GM23338 (cell line): Measurements from ENCODE around the gene PLA2R1.

ENCODE experiments used
- JUNB ChIP-seq: IDR thresholded peaks from one replicate; pipeline ENCODE4 v1.6.1; 2016; ENCODE audit warnings: antibody characterized with exemption; ENCODE audit not compliant: unreplicated experiment
- POLR2AphosphoS5 ChIP-seq: IDR thresholded peaks from 2 replicates; pipeline ENCODE4 v1.6.1; 2016; ENCODE audit warnings: antibody characterized with exemption, low read depth
- TF ChIP-seq, protein P1 (sequence below), 2 experiments: fragments of 200-600 bp in 1 of 2; sonication (generic) in 1 of 2; conservative IDR thresholded peaks; 2 replicates each; pipeline versions ENCODE4 v1.5.1 to v1.6.1; 2016 to 2017; ENCODE audit warnings: antibody characterized with exemption in 2 of 2, low read depth in 2 of 2, mild to moderate bottlenecking in 2 of 2, moderate library complexity in 1 of 2
- TF ChIP-seq, protein P2 (sequence below): IDR thresholded peaks from one replicate; pipeline ENCODE4 v1.6.1; 2018; ENCODE audit warnings: antibody characterized with exemption; ENCODE audit not compliant: unreplicated experiment

DNA sequence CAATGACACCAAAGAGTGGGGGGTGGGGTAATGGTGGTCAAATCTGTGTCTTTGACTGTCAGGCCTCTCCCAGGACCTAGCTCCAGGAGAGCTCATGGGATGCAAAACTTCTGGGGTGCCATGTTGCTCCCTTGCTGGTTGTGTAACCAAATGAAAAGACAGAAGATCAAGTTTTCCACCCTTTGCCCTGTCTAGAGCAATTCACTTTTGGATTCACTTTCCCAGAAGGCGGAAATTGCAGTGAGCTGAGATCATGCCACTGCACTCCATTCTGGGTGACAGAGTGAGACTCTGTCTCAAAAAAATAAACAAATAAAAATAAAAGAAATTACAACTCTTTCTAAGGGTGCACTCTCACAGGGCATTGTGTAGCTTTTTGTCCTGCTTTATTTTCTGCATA lies 34.9 kb upstream of the PLA2R1 start:
- TF ChIP-seq, protein P1, sequence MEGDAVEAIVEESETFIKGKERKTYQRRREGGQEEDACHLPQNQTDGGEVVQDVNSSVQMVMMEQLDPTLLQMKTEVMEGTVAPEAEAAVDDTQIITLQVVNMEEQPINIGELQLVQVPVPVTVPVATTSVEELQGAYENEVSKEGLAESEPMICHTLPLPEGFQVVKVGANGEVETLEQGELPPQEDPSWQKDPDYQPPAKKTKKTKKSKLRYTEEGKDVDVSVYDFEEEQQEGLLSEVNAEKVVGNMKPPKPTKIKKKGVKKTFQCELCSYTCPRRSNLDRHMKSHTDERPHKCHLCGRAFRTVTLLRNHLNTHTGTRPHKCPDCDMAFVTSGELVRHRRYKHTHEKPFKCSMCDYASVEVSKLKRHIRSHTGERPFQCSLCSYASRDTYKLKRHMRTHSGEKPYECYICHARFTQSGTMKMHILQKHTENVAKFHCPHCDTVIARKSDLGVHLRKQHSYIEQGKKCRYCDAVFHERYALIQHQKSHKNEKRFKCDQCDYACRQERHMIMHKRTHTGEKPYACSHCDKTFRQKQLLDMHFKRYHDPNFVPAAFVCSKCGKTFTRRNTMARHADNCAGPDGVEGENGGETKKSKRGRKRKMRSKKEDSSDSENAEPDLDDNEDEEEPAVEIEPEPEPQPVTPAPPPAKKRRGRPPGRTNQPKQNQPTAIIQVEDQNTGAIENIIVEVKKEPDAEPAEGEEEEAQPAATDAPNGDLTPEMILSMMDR (conservative IDR thresholded peaks at IDR 0.05; ENCODE audit: low read depth in 2 of 2), result no peak
- TF ChIP-seq, protein P2, sequence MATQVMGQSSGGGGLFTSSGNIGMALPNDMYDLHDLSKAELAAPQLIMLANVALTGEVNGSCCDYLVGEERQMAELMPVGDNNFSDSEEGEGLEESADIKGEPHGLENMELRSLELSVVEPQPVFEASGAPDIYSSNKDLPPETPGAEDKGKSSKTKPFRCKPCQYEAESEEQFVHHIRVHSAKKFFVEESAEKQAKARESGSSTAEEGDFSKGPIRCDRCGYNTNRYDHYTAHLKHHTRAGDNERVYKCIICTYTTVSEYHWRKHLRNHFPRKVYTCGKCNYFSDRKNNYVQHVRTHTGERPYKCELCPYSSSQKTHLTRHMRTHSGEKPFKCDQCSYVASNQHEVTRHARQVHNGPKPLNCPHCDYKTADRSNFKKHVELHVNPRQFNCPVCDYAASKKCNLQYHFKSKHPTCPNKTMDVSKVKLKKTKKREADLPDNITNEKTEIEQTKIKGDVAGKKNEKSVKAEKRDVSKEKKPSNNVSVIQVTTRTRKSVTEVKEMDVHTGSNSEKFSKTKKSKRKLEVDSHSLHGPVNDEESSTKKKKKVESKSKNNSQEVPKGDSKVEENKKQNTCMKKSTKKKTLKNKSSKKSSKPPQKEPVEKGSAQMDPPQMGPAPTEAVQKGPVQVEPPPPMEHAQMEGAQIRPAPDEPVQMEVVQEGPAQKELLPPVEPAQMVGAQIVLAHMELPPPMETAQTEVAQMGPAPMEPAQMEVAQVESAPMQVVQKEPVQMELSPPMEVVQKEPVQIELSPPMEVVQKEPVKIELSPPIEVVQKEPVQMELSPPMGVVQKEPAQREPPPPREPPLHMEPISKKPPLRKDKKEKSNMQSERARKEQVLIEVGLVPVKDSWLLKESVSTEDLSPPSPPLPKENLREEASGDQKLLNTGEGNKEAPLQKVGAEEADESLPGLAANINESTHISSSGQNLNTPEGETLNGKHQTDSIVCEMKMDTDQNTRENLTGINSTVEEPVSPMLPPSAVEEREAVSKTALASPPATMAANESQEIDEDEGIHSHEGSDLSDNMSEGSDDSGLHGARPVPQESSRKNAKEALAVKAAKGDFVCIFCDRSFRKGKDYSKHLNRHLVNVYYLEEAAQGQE, result no peak
- TF ChIP-seq POLR2AphosphoS5 (no peak), JUNB (no peak)
